AG04450 (cell line): ENCODE data around the gene CXCR5. TPM values are rescaled to one million over a fixed set of nuclear protein-coding genes. Genes with fewer than 3 reads are reported as not detected.

Experiments
- CTCF ChIA-PET: fragments of 300-600, 350-600 bp; formaldehyde crosslinking; extraction: SDS; loops from one replicate; lab custom pipeline; 2022; ENCODE audit warnings: antibody characterized with exemption, inconsistent platforms; lab: Charles Lee
- POLR2A ChIA-PET: fragments of 350-600 bp; formaldehyde crosslinking; extraction: SDS; loops from one replicate; lab custom pipeline; 2021; ENCODE audit warnings: antibody characterized with exemption, inconsistent platforms; lab: Yijun Ruan, JAX
- DNase-seq: peaks from one replicate; pipeline ENCODE4 v3.0.0-alpha.2; 2011; ENCODE audit warnings: low read depth, low spot score
- H3K27ac ChIP-seq: one replicate; pipeline ENCODE4 v1.5.1; 2012; ENCODE audit warnings: low read depth, low read length, control low read depth
- H3K27me3 ChIP-seq: one replicate; pipeline ENCODE4 v1.6.0; 2012; ENCODE audit warnings: low read length; ENCODE audit not compliant: control insufficient read depth, insufficient read depth
- H3K4me3 ChIP-seq: 2 replicates; pipeline ENCODE4 v1.5.1; 2011; ENCODE audit warnings: mild to moderate bottlenecking, low read depth, low read length, control low read depth
- H3K9me3 ChIP-seq: 2 replicates; pipeline ENCODE4 v1.5.1; 2012; ENCODE audit warnings: low read length; ENCODE audit not compliant: control insufficient read depth, insufficient read depth
- CTCF ChIP-seq: IDR thresholded peaks from 2 replicates; pipeline ENCODE4 v1.5.1; 2011; ENCODE audit warnings: low read depth, low read length, control low read depth, inconsistent platforms
- polyA plus RNA-seq: library from polyadenylated mRNA; depleted of rRNA; stranded (reverse); fragments of >200 nt; gene quantifications from 2 replicates; pipeline ENCODE4 v1.2.3, GENCODE V29; 2011

CXCR5 gene
- polyA plus RNA-seq, 1 experiment = not detected

DNA sequence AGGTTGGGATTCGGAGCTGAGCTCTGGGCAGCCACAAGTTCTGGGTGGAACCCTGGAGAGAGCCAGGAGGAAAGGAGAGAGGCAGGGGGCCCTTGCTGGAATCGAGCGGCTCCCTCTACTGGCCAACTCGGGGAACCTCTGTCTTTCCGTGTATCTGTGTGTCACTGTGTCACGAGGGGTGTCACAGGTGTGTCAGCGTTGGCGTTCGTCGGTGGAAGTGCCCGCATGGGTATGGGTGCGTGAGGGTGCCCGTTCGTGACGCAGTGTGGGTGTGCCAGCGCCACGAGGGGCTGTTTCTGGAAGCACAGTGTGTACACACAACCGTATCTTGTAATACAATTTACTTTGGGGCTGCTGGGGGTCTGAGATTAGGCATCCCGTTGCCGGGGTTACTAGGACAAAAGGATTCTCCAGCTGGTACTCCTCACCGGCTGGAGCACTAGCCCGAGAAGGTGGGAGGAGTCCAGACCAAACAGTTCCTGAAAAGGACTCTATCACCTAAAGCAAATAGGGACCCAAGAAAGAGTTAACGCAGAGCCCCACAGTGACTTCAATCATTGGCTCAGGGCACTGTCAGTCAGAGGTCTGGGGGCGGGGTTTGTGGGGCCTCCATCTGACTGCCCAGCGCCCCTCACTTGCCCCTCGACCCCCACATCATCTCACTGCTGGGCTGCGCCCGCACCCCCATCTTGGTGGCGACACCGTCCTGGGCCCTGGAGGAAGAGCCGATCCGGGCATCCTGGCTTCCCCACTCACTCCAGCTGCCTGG lies 44.6 kb downstream of the CXCR5 start:
- POLR2A ChIA-PET = interaction anchor here (0.5 to 3.8 kb wide), 5 partner anchors 14 to 229 kb away, joined by 4 to 59 read pairs (median 4); partner anchors contain the start of gene DDX6
- Histone ChIP-seq H3K27me3 (no peaks in the 10 kb centered on the region), H3K4me3 (peak overlapping the region; percentile 74), H3K9me3 (no peaks in the 10 kb centered on the region; the same call in 1 of the 2 replicates), H3K27ac (peak overlapping the region; percentile 57)
- peak; percentile 78 for DNase-seq
- CTCF ChIA-PET = interaction anchor here (0.6 to 4.3 kb wide), 21 partner anchors 8 to 293 kb away, joined by 3 to 76 read pairs (median 4); partner anchors contain the start of genes CXCR5 and DDX6
- TF ChIP-seq CTCF = peak; percentile 95

DNA sequence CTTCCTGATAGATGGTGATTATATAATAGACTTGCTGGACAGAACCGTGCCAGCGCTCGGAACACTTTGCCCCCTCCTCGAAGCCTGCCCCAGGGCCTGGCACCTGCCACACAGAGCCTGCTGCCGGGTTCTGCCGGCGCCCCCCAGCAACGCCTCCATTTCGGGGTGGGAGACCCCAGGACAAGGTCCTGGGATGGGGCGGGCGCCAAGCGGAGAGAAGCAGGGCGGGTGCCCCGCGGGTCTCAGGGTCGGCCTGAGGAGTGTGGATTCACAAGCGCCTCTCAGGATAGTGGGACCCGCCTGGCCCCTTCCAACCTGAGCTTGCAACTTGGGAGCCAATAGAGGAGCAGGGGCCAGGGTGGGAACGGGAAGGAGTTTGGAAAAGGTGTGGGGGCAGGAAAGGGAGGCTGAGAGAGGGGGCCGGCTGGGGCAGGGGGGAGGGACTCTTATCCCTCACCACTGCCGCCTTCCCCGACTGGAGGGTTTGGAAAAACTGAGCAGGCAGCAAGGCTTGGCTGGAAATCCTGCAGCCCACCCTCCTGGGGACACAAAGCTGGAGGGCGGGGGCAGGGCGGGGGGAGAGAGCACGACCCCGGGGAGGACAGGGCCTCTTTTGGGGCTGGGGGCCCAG lies 45.3 kb downstream of the CXCR5 start:
- Histone ChIP-seq H3K27me3 (no peaks in the 10 kb centered on the region), H3K4me3 (peak overlapping the region; percentile 74), H3K9me3 (no peaks in the 10 kb centered on the region; the same call in 1 of the 2 replicates), H3K27ac (peak overlapping the region; percentile 47)
- CTCF ChIA-PET = interaction anchor here (0.7 to 7.4 kb wide), 16 partner anchors 11 to 293 kb away, joined by 3 to 76 read pairs (median 4); partner anchors contain the start of gene DDX6
- DNase-seq = no peak
- POLR2A ChIA-PET = interaction anchor here (0.6 to 3.8 kb wide), 2 partner anchors 20 to 29 kb away, joined by 4 to 59 read pairs; no protein-coding TSS in a partner anchor
- peak; percentile 13; the same call in 1 of the 2 replicates for TF ChIP-seq CTCF

DNA sequence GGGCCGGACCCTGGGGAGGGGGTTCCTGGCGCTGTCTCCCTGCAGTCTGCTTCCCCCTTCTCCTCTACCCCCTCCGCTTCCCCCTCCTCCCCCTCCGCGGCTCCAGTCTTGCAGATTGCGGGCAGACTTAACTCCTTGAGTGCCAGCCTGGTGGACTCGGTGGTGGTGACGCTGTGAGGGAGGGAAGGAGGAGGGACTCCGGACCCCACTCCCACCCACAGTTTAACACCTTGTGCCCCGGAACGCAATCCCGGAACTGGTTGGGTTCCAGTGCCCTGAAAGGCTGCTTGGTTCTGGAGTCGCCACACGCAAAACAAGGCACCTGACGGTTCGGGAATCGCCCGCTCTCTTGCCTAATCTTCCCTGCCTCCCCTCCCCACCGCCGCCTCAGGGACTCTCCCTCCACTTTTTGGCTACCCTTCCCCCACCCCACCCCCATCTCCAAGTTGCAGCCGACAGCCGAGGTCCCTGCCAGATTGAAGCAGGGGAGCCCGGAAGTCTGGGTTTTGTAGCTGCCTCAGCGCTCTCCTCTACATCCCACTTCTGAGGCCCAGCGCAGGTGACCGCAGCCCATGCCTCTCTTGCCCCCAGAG lies 45.9 kb downstream of the CXCR5 start:
- no peak for DNase-seq
- TF ChIP-seq CTCF = no peak
- Histone ChIP-seq H3K9me3 (no peaks in the 10 kb centered on the region; the same call in 1 of the 2 replicates), H3K4me3 (peak overlapping the region; percentile 74), H3K27ac (peak overlapping the region; percentile 31), H3K27me3 (no peaks in the 10 kb centered on the region)
- POLR2A ChIA-PET = interaction anchor here (3.8 kb wide), 1 partner anchor 20 kb away, joined by 59 read pairs; no protein-coding TSS in a partner anchor
- CTCF ChIA-PET = interaction anchor here (0.6 to 7.4 kb wide), 23 partner anchors 10 to 415 kb away, joined by 3 to 76 read pairs (median 4); partner anchors contain the start of gene DDX6

DNA sequence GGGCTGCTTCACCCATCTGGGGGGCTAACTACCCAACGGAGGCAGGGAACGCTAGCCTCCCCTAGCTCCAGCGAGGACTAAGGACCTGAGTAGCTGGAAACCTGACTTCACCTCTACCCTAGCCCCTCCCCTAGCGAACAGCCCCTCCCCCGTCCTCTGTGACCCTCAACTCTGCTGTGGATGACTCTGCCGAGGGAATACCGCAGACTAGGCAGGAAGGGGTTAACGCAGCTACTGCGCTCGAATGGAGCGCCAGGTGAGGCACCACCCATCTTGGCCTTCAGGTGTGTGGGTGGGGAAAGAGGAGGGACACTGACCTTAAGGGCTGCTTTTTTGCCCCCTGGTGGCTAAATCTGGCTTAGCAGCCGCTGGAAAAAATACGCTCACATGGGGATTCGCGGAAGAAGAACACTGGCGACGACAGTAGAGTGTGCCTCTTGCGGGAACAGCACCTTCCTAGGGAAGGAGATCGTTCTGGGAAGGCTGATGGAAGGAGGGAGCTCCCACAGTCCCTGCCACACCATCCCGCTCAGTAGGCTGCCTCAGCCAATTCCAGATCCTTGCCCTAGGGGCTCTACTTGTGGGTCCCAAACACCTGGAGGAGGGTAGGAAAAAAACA lies 46.5 kb downstream of the CXCR5 start:
- Histone ChIP-seq H3K27me3 (no peaks in the 10 kb centered on the region), H3K27ac (peak overlapping the region; percentile 31), H3K4me3 (peak overlapping the region; percentile 74), H3K9me3 (no peaks in the 10 kb centered on the region; the same call in 1 of the 2 replicates)
- TF ChIP-seq CTCF = peak; percentile 97
- ChIA-PET CTCF (interaction anchor here (0.6 to 7.4 kb wide), 36 partner anchors 9 to 415 kb away, joined by 3 to 76 read pairs (median 4); partner anchors contain the start of gene DDX6), POLR2A (interaction anchor here (3.8 kb wide), 1 partner anchor 21 kb away, joined by 59 read pairs; no protein-coding TSS in a partner anchor)
- no peak for DNase-seq
